ENCODE results near the gene ERCC6. TPM values are rescaled to one million over a fixed set of nuclear protein-coding genes. Genes with fewer than 3 reads are reported as not detected.

ERCC6 gene
- total and polyA plus RNA-seq, 7 donors = 2.7 to 19.3 (median 11.5) TPM

- Histone ChIP-seq H3K27me3 (ENCODE audit: insufficient read depth in 3 of 3, low read length in 2 of 3) (no peaks in the 10 kb centered on the region), H3K4me3 (no peak overlapping the region), H3K4me1 (peaks cover 8% of the 10 kb centered on the region), H3K9me3 (no peaks in the 10 kb centered on the region), H3K36me3 (ENCODE audit: insufficient read depth in 1 of 2, low read depth in 1 of 2) (peaks cover 8 to 37% of the 10 kb centered on the region in 2 donors), H3K27ac (no peak overlapping the region)
- TF ChIP-seq CTCF (IDR thresholded peaks at IDR 0.05) = no peak
- no peak for DNase-seq
- no peak for ATAC-seq
- 64 to 80% (median 74%) methylated on average over 9 of the region's 9 CpGs for WGBS, 3 donors
- intact Hi-C loops (cut with DNase I) = no loop called here
These were observed 4.1 kb downstream of the ERCC6 start for GRCh38 chr10:49534670-49535381.

GRCh38 chr10:49532461-49532860, 6.5 kb downstream of the ERCC6 start:
- H3K9me3 ChIP-seq = no peaks in the 10 kb centered on the region
- no peak overlapping the region for H3K27ac ChIP-seq
- no peak overlapping the region for H3K4me3 ChIP-seq
- no peak for ATAC-seq
- H3K36me3 ChIP-seq (ENCODE audit: insufficient read depth in 1 of 2, low read depth in 1 of 2) = peaks cover 8 to 59% of the 10 kb centered on the region in 2 donors
- no peak for DNase-seq
- no peak for TF ChIP-seq CTCF (IDR thresholded peaks at IDR 0.05)
- WGBS, 3 donors = 94 to 98% (median 96%) methylated on average over 15 of the region's 15 CpGs
- no peaks in the 10 kb centered on the region for H3K27me3 ChIP-seq (ENCODE audit: insufficient read depth in 3 of 3, low read length in 2 of 3)
- H3K4me1 ChIP-seq = no peaks in the 10 kb centered on the region
- intact Hi-C loops (cut with DNase I) = no loop called here

DNA sequence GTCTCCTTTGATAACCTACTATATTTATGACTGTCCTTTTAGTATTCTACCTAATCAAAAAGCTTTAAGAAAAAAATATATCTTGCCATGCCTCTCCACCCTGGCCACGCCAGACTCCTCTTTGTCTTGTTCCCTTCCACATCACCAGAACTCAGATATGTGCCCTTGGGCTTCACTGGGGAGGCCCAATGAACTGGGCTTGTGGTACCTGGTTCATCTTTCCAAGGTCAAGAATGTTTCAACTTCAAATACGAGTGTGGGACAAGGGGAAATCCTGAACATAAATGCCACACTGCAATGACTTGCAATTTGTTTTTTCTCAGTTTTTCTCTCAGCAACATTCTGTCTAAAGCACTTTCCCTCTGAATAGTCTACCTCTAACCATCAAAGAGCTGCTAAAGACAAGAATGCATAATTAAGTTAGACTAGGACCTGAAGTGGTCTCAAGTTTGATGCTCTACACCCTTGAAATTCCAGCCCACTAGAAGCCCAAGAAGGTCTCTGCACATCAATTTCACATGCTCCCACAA, 9.9 kb downstream of the ERCC6 start:
- no peaks in the 10 kb centered on the region for H3K4me1 ChIP-seq
- ATAC-seq (no peak), DNase-seq (no peak)
- H3K27me3 ChIP-seq (ENCODE audit: insufficient read depth in 3 of 3, low read length in 2 of 3) = no peaks in the 10 kb centered on the region
- no peak for TF ChIP-seq CTCF (IDR thresholded peaks at IDR 0.05)
- H3K36me3 ChIP-seq (ENCODE audit: insufficient read depth in 1 of 2, low read depth in 1 of 2) = peaks cover 6 to 82% of the 10 kb centered on the region in 2 donors
- 75 to 89% (median 80%) methylated on average over 2 of the region's 2 CpGs for WGBS, 3 donors
- H3K27ac ChIP-seq = no peak overlapping the region
- no peaks in the 10 kb centered on the region for H3K9me3 ChIP-seq
- intact Hi-C loops (cut with DNase I) = no loop called here
- no peak overlapping the region for H3K4me3 ChIP-seq

DNA sequence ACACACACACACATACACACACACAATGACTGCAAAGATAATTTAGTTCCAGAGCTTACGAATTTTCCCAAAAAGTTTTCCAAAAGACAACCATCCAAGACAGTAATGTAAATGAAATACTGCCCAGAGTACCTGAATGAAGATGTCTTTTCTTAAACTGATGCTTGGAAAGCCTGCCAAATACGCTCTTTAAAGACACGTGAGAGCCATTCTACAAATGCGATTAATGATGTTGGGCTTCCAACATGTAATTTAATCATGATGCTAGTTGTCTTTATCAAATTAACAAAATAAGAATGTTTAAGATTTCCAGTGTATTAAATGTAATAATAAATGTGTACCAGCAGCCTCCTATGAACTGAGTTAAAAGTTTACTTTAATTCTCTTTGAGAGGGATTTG, 11.1 kb downstream of the ERCC6 start:
- H3K9me3 ChIP-seq = no peaks in the 10 kb centered on the region
- intact Hi-C loops (cut with DNase I) = no loop called here
- WGBS, 3 donors = 81 to 92% (median 91%) methylated on average over 4 of the region's 4 CpGs
- TF ChIP-seq CTCF (IDR thresholded peaks at IDR 0.05) = no peak
- H3K36me3 ChIP-seq (ENCODE audit: insufficient read depth in 1 of 2, low read depth in 1 of 2) = peaks cover 6 to 94% of the 10 kb centered on the region in 2 donors
- H3K27ac ChIP-seq = no peak overlapping the region
- no peaks in the 10 kb centered on the region for H3K4me1 ChIP-seq
- H3K4me3 ChIP-seq = no peak overlapping the region
- DNase-seq (no peak), ATAC-seq (no peak)
- no peaks in the 10 kb centered on the region for H3K27me3 ChIP-seq (ENCODE audit: insufficient read depth in 3 of 3, low read length in 2 of 3)

Measured in psoas muscle (tissue), 8 donors.